IPS-NIHi7 (cell line): ENCODE data around the gene ACP1.

Source experiments
- DNase-seq: peaks from one replicate; pipeline ENCODE4 v3.0.0; 2012; ENCODE audit warnings: mixed read lengths; ENCODE audit errors: extremely low spot score

The ACP1 gene

DNA sequence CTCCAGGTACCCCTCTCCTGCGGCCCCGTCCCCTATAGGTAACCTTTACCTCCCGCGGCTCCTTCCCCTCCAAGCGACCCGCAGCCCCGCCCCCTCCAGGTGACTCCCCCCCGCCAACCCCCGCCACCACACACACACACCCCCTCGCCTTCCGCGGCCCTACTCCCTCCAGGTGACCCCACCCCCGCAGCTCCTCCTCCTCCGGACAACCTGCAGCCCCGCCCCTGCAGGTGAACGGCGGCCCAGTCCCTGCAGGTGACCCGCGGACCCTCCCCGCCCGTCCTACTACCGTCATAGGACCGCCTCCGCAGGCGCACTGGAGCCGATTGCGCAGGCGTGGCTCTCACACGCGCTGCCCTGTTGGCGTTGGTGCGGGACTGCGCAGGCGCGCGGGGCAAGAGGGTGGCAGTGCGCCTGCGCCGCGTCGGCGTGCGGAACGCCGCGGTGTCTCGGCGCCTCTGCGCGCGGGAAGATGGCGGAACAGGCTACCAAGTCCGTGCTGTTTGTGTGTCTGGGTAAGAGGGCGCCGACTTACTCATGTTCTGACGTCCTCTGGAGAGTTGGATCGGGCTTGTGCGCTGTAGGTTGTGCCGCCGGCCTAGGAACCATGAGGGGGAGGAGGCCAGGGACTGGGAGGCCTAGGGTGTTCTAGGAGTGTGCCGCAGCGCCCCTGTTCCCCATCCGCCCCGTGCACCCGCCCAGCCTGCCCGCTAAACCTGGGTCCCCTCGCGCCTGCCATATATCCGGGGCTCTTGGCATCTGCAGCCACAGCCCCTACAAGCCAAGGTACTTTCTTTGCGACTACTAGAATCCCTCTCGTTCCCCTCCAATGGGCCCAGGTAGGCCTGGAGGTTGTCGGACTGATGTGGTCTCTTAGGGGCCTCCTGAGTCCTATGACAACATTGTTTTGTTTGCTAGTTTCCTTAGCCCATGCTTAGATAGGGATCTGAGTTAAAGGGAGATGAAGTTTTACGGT, at the start of gene ACP1:
ACP1 (plus strand) TSS at position 455 of the 976 bp plus-strand sequence; CDS start at position 473, 18 bp downstream.
- DNase-seq = peak; percentile 97

DNA sequence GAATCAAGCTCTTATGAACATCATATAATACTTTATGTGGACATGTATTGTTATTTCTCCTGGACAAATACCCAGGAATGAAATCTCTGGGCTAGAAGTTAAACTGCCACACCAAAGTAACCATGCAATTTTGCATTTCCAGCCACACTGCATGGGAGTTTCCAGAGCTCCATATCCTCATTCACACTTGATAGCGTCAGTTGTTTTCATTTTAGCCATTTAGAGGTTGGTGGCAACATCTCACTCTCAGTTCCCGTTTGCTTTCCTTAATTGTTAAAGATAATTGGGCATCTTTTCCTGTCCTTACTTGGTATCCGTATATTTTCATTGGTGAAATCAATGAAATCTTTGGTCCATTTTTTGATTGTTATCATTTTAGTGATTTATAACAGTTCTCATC, 48.7 kb upstream of the ACP1 start:
- DNase-seq = no peak

DNA sequence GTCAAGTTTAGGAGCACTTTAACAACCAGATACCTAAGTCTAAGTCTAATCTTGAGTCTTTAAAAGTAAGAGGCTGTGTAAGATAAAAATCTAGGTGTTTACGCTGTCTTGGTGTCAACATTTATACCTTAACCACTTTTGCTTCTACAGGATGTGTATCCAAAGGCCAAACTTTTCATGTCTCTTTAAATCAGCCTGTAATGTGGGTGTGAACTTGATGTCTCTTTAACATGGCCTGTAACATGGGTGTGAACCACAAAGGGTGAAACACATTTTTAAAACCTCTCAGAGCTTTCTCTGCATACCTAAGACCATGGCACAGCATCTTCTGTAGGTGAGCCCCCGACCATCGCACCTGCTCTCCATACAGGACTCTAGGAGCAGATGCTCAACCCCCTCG, 41.3 kb upstream of the ACP1 start:
- no peak for DNase-seq

DNA sequence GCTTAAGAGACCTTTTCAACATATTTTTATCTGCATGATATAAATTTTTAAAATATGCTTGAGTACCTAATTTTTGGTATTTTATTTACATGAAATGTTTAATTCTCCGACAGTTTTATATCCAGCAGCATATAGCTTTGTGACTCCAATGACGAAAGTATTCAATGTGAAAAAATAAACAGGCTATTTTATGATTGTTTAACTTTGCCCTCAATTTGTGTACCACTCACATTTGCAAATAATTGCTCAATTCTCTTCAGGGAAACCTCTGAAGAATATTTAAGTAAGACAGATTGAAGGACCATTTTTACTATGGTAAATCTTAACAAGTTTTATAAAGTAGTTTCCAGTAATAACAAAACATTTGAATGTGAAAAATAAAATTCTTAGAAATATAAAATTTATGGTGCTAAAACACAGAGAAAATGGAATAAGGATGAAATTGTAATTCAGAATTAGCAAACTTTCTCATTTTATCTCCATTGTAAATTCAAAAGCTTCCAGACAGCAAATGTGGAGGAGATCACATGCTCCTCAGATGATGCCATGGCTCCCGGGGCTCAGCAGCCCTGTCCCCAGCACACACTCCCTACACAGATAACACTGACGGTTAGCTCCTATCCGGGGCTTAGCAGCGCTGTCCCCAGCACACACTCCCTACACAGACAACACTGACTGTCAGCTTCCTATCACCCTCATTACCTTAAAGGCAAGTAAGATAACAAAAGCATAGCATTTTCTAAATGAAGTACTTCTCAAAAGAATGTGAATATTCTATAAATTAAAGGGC, 40.6 kb upstream of the ACP1 start:
- no peak for DNase-seq

DNA sequence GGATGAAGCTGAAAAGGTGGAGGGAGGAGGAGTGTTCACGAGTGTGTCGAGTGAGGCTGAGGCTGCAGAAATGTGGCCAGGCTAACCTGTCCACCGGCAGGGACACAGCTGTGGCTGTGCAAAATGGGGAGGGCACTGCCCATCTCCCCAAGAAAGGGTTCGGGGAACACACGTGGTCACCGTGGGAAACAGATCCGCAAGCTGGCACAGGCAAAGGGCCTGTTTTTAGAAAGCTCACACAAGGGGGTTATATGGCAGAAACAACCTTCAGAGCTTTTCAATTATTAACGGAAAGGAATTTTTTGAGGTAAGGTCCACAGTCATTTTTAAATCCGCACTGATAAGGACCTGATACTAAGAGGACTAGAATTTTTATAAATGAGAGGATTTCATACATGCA, 36.6 kb upstream of the ACP1 start:
- no peak for DNase-seq

DNA sequence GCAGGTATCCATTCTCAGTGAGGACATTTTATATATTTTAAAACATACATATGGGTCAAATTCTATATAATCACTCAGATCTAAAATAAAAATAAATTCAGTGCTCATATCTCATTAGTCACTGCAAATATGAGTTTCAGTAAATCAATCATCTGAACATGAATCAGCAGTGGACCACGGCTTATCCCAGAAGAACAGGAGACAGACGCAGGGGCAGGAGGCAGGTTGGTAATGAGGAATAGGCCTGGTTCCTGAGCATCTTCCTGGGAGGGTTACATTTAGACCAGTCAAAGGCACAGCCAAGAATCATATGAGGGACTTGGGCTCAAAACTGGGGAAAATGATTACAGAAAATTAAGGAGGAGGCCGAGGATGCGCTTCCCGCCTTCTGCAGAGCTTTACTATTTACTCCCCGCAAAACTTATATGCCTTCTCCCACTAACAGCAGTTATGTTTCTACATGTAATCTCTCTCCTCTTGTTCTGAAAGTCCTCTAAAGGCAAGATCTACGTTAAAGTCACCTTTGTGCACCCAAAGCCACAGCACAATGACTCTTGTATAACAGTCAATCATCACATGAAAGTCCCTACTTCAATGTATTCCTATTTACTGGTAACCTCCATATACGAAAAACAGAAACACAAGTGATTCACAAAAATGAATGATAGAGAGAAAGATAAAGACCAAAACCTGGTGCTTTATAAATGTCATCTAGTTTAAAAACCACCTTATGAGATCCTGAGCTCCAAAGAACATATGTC, 36.0 kb upstream of the ACP1 start:
- no peak for DNase-seq

DNA sequence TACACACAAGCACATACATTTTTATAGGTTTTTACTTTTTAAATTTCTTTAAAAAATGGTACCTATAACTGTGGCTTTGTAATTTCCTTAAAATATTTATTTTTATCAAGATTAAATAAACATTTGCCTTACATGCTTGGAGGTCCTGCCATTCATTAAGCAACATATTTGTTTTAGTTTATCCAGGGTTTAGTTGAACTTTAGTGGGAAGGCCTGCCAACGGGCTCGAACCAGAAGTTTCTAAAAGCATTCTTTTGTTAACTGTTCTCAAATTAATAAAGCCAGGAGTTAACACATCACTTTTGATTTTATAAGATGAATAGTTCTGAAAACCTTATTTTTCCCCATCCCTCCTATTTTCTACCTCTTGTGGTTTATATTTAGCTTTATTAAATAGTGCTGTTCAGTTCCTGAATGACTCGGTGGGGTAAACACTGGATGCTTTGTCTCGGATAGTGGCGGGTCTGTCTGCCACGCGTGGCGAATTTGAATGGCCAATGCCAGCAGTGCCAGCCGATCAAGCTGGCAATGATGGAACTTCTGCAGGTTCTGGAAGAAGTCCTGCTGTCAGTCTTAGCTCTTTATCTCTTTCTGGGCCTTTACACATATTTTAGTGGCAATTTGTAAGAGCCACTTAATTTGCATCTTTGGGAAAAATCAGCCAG, 33.1 kb upstream of the ACP1 start:
- DNase-seq = no peak

DNA sequence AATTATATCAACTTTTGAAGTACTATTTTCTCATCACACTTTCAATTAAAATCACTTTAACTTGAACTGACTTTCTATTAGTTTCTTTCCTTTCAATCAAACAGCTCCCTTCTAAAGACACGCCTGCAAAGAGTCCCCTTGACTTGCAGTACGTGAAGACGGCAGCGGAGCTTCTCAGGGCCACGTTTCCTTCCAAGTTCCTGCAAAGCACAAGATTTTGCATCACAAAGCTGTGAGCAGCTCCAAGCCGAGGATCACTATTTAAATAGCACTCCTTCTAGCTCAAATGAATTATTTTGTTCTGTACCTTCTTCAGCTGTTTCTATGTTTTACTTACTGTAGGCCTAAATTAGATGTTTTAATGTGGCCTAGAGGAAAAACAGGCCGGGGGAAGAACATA, 31.7 kb upstream of the ACP1 start:
- DNase-seq = peak; percentile 63

DNA sequence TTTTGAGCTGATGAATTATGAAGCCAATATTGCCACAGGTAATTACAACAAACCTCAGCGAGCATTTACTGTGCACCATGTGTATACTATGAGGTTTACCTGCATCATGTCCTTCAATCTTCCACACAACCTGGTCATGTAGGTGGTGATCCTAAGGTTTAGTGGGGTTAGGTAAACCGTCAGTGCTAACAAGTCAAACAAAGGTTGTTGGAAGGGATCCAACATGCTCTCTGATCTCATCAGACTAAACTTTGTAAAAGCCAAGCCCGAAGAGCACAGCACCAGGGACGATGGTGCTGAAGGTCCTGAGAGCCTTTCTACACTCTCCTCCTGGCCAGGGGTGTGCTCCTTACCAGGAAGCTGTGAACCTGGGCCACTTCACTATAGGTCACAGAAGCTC, 30.3 kb upstream of the ACP1 start:
- DNase-seq = no peak

DNA sequence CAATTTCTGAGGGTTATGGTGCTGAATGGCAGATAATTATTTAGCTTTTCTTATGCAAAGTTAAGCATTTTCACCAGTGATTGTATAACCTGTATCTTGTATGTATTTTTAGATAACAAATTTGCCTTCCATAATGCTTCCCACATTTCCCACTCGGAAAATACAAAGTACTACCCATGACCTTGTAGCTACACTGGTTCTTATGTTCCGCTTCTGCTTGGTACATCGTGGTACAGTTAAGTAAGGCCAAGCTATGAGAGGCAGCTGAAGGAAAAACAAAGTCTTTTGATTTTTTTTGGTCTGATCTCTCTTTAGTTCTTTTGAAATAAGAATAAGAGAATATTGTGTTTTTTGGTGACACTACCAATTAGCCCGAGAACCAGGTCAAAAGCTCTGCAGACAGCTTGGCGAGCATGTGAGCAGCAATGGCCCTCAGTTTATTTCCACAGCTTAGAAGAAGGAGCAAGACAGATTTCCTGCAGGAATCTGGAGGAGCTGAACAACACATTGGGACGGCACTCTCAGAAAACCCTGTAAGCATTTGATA, 27.7 kb upstream of the ACP1 start:
- no peak for DNase-seq

DNA sequence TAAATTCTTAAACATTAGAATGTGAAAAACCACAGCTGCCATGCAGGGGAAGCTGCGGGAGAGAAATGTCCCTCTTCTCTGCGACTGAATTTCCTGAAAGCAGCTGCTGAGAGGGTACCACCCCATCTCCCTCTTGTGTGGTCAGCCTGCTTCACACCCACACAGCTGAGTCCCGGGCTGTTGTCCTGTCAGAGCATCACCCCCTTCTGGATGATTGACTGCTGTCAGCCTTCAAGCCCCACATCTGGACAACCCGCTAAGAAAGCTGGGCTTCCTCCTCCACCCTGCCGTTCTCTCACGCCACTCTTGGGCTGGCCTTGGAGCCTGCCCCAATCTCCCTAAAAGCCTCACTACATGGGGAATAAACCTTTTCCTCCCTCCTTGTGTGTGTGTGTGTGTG, 26.9 kb upstream of the ACP1 start:
- no peak for DNase-seq

DNA sequence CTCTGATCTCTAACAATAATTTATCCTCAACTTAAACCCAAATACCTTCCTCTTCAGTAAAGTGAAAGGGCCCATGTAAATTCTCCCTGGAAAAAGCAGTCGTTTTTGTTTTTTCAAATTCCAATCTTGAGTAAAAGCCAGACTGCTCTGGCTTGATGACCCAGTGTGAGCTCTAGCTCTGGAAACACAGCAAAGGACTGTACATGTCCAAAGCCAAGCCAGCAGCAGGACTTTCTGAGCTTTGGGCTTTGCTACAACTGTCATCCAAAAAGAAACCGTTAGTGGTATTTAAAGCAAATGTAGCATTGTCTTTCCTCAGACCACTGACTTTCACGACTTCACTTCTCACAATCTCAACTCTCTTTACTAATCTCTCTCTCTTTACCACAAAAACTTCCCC, 26.3 kb upstream of the ACP1 start:
- DNase-seq = no peak

DNA sequence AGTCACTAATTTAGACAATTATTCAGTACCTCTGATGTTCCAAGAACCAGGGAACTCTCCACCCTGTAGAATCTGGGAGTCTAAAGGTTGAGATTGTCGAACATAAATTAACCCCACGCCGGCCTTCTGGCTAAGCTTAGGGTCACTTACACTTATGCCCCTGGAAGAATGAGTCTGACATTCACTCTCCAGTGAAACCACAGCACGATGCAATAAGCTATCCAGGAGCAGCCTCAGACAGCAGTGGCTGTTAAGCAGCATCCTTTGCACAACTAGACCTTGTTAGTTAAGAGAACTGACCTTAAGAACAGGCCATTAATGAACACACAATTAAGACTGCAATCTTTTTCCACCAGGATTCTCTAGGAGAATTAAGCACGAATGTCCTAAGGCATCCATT, 25.9 kb upstream of the ACP1 start:
- DNase-seq = no peak

DNA sequence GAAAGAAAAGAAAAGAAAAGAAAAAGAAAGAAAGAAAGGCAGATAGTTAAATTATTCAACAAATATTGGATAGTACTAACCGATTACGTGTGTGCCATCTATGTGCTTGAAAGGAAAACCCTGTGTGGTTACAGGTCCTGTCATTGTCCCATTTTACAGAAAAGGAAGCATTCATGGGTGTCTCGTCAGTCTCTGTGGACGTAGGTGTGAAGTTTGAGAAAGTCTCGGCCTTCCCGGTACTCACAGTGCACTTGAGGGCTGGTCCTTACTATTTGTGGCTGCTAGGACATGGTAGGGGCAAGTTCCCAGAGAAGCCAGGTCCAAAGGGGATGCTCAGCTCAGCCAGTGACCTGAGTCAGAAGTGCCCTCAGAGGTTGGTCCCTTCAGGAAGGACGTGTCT, 20.2 kb upstream of the ACP1 start:
- no peak for DNase-seq

DNA sequence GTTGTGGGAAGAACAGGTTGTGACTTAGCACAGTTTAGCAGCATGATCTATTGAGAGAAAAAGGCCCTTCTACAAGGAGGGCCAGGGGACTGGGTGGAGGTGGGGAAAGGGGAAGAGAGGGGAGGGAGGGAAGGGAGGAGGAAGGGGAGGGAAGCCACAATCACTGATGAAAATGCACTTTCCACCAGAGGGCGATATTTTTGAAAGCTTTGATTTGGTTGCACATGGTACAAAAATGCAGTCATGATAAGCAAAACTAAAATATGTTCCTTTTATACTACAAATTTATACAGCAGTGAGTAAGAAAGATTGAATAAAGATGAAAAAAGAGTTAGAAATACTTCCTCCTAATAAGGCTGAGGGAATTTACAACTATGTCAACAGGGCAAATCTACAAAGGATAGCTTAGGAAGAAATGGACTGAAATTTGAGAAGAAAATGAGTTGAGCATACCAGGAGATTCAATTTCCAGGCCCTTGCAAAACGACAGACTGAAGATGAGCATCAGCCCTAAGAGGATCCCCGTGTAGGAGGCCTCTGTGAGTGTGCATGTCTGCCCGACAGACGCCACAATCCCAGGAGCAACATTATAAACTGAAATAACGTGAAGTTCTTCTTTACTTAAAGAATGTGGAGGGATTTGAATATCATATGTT, 18.1 kb upstream of the ACP1 start:
- DNase-seq = peak; percentile 51

DNA sequence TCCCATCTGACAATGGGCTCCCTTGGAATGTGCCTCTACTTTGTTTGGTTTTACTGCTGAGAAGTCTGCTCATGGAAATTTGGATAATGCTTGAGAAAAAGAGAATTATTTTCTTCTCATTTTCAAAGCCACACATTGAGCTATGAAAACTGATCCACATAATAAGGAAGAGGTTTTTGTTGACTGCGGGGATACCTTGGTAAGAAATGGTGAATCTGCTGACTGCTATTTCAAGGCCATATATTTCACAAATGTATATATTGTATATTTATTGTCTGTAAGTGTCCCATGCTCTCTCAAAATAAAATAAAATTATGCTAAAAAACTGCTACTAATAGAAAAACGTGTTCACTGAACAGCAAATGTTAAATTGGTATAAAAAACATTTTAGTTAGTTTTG, 16.0 kb upstream of the ACP1 start:
- no peak for DNase-seq

DNA sequence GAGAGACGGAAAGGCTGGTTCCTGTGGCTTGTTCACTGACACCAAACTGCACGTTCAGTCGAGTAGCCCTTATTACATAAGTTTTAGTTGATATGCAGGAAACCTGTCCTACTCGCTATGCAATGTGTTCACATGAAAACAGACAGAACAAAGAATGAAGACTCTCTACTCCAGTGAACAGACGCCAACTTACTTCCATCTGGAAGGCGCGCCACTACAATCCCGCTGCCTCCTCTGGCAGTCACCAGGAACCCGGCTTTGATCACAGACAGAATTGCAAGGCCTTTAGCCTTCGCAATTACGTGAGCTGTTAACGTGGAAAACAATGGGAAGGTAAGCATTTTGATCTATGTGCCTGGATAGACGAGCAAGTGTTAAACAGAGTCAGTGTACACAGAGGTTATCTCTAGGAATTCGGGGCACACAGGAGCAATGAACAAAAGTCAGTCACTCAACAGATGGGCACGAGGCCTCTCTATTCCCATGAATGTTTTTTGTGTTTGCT, 15.2 kb upstream of the ACP1 start:
- DNase-seq = no peak

DNA sequence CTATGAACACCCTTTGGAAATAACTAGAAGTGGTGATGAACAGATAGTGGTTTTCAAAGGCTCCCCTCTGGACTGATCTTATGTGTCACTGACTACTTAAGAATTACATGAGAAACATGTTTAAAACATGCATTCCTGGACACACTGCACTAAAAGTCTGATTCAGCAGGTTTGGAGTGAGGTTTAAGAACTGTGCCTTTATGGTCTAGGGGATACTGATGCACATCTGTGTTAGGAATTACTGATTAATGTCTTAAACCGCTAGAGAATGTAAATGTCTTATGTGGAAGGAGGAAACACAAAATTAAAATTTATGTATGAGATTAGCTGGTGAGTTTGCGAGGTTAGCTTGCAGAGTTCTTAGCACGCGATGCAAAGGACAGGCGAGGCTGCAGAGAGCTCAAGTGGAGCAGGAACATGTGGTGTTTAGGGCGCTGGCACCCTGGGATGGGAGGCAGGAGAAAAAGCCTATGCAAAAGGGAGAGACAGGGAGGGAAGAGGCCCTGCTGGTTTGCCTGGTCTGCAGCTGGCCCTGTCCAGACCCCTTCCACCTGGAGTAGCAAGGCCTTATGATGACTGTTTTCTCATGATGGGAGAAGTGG, 12.6 kb upstream of the ACP1 start:
- no peak for DNase-seq

DNA sequence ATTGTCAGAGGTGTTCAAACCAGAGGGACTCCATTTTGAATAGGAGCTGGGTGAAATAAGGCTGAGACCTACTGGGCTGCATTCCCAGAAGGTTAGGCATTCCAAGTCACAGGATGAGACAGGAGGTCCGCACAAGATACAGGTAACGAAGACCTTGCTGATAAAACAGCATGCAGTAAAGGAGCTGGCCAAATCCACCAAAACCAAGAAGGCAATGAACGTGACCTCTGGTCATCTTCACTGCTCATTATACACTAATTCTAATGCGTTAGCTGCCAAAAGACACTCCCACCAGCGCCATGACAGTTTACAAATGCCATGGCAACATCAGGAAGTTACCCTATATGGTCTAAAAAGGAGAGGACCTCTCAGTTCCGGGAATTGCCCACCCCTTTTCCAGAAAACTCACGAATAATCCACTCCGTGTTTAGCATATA, 11.5 kb upstream of the ACP1 start:
- no peak for DNase-seq

DNA sequence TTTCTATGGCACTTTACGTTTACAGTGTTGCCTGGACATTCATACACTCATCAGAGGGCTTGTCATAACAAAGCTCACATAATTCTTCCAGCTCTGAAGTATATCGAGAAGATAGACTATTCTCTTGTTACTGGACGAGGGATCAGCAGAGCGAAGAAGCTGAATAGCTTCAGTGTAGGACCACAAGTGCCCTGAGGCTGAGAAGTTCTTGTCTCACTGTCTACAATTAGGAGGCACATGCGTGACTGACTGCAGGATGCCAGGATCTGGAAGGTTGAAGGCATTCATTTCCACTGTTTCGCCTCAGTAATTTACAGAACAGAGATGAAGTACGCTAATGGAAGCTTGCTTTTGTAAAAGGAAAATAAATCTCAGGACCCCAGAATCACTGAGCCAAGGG, 10.5 kb upstream of the ACP1 start:
- no peak for DNase-seq
